Body of pancreas (tissue), 4 donors: Measurements from ENCODE around the gene ATP8B4. TPM values are rescaled to one million over a fixed set of nuclear protein-coding genes. Genes with fewer than 3 reads are reported as not detected.

ENCODE experiments used
- ATAC-seq: fragments of 150-250 bp; one replicate; pipeline ENCODE4 v1.9.1; 2016
- DNase-seq, 4 donors: peaks; one replicate each; pipeline ENCODE4 v3.0.0-alpha.2; 2019
- H3K27ac ChIP-seq, 4 donors: fragments of 200-600 bp; sonication (generic); 1 replicate in 3 of 4; 2 replicates in 1 of 4; pipeline versions ENCODE4 v1.5.1 to v1.6.1; 2016 to 2019; ENCODE audit warnings: mild to moderate bottlenecking in 1 of 4, mixed read lengths in 1 of 4, moderate library complexity in 1 of 4
- H3K27me3 ChIP-seq, 2 donors: fragments of 200-600 bp; sonication (generic); one replicate each; pipeline ENCODE4 v1.6.0; 2016; ENCODE audit warnings: mild to moderate bottlenecking in 1 of 2
- H3K36me3 ChIP-seq, 2 donors: fragments of 200-600 bp; sonication (generic); replicated peaks in 1 of 2; 2 replicates each; pipeline ENCODE4 v1.5.1; 2016; ENCODE audit warnings: low read depth in 2 of 2; ENCODE audit not compliant: insufficient read depth in 1 of 2
- H3K4me1 ChIP-seq: fragments of 200-600 bp; sonication (generic); one replicate; pipeline ENCODE4 v1.6.0; 2016
- H3K4me3 ChIP-seq, 2 donors: fragments of 200-600 bp; sonication (generic); 1 replicate in 1 of 2; 2 replicates in 1 of 2; pipeline ENCODE4 v1.5.1; 2016 to 2019
- H3K9me3 ChIP-seq, 3 donors: fragments of 200-600 bp; sonication (generic); 1 replicate in 2 of 3; 2 replicates in 1 of 3; pipeline ENCODE4 v1.5.1; 2016
- POLR2A ChIP-seq, 3 donors: fragments of 450-650 bp; IDR thresholded peaks; one replicate each; pipeline ENCODE4 v1.6.1; 2016; ENCODE audit warnings: antibody characterized with exemption in 3 of 3, mild to moderate bottlenecking in 2 of 3
- WGBS, 2 donors: methylation state at CpG; one replicate each; pipeline ENCODE4 v1.1.5; 2017; 5-methylcytosine and 5-hydroxymethylcytosine counted together
- intact Hi-C: fragments of 100-400 bp; cut with DNase I; formaldehyde crosslinking; loops from one replicate; pipeline ENCODE4 v1.15.1; 2023
- total RNA-seq, 2 donors: library from RNA; depleted of rRNA; stranded (reverse); fragments of >200 nt; gene quantifications; one replicate each; pipeline ENCODE4 v1.1.0, GENCODE V29; 2016
- TF ChIP-seq, protein P1 (sequence below), 7 experiments: fragments of 450-650 bp in 4 of 7; fragments of 200-600 bp in 3 of 7; sonication (generic) in 3 of 7; IDR thresholded peaks; one replicate each; pipeline ENCODE4 v1.5.1; 2016 to 2019; ENCODE audit warnings: antibody characterized with exemption in 7 of 7

Gene ATP8B4
- total RNA-seq, 2 donors from 2014 or later: 3.1 to 6.6 TPM

DNA sequence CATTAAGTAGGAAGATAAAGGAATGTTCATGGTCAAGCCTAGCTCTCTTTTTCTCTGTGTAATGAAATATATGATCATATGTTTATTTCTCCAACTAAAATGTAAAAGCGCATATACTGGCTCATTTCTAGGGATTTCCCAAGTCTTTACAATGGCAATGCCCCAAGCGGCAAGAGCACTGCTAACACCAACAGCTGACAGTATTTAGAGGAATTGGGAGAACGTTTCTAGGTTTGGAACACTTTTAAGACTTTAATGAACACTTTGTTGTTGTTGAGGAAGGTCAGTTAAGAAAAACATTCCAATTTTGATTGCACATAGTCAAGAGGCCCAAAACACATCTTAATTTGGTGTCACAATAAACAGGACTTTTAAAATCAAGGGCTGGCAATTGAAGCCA is 132.7 kb downstream of the ATP8B4 start:
- DNase-seq (no peak), ATAC-seq (no peak)
- no peak overlapping the region for H3K4me3 ChIP-seq
- no peaks in the 10 kb centered on the region for H3K27me3 ChIP-seq
- peaks cover 6% of the 10 kb centered on the region for H3K4me1 ChIP-seq
- WGBS, 2 donors: 66 to 80% methylated on average over 3 of the region's 3 CpGs
- H3K36me3 ChIP-seq: no peaks in the 10 kb centered on the region
- H3K9me3 ChIP-seq: no peaks in the 10 kb centered on the region
- no peak for TF ChIP-seq POLR2A (IDR thresholded peaks at IDR 0.05)
- H3K27ac ChIP-seq: no peak overlapping the region
- intact Hi-C loops: no loop called here

DNA sequence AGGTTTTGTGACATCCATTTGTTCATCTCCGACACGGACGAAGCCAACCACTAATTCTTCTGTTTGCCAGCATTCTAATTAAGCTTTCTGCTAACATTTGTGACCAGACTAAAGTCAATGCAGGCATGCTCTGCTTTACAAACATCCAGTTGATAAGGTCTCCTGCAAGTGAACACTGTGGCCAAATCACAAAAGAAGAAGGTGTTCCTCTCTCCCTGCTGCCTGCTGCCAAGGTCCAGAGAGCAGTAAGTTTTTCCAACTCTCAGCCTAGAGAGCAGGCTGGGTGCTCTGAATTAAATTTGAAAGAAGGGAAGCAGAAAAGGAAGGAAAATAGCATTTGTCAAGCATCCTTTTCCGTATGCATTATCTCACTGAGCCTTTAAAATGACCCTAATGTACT is 133.6 kb downstream of the ATP8B4 start:
- no peaks in the 10 kb centered on the region for H3K27me3 ChIP-seq
- intact Hi-C loops: no loop called here
- H3K9me3 ChIP-seq: no peaks in the 10 kb centered on the region
- 62 to 64% methylated on average over 4 of the region's 4 CpGs for WGBS, 2 donors
- no peak for DNase-seq
- no peak overlapping the region for H3K27ac ChIP-seq
- ATAC-seq: no peak
- H3K4me3 ChIP-seq: no peak overlapping the region
- peaks cover 6% of the 10 kb centered on the region for H3K4me1 ChIP-seq
- no peaks in the 10 kb centered on the region for H3K36me3 ChIP-seq
- TF ChIP-seq, protein P1, sequence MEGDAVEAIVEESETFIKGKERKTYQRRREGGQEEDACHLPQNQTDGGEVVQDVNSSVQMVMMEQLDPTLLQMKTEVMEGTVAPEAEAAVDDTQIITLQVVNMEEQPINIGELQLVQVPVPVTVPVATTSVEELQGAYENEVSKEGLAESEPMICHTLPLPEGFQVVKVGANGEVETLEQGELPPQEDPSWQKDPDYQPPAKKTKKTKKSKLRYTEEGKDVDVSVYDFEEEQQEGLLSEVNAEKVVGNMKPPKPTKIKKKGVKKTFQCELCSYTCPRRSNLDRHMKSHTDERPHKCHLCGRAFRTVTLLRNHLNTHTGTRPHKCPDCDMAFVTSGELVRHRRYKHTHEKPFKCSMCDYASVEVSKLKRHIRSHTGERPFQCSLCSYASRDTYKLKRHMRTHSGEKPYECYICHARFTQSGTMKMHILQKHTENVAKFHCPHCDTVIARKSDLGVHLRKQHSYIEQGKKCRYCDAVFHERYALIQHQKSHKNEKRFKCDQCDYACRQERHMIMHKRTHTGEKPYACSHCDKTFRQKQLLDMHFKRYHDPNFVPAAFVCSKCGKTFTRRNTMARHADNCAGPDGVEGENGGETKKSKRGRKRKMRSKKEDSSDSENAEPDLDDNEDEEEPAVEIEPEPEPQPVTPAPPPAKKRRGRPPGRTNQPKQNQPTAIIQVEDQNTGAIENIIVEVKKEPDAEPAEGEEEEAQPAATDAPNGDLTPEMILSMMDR (IDR thresholded peaks at IDR 0.05): no peak
- no peak for TF ChIP-seq POLR2A (IDR thresholded peaks at IDR 0.05)

DNA sequence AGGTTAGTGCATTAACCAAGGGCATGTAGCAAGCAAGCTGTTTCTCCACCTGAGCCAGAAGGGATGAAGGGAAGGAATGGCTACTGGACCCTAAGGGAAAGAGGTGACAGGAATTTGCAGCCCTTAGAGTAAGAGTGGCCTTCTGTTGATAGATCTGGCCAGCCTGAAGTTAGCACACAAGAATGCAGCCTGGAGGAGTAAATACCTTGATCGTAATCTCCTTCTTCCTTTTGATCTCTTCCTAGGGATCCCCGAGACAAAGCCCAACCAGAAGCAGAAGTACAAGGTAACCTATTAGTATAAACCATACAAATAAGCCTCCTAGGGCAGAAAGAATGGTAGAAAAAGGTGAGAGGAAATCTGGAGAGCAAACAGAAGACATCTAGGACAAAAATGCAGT is 134.6 kb downstream of the ATP8B4 start:
- TF ChIP-seq, protein P1 (IDR thresholded peaks at IDR 0.05): no peak
- no peak for TF ChIP-seq POLR2A (IDR thresholded peaks at IDR 0.05)
- intact Hi-C loops: no loop called here
- WGBS, 2 donors: 48 to 63% methylated on average over 2 of the region's 2 CpGs

DNA sequence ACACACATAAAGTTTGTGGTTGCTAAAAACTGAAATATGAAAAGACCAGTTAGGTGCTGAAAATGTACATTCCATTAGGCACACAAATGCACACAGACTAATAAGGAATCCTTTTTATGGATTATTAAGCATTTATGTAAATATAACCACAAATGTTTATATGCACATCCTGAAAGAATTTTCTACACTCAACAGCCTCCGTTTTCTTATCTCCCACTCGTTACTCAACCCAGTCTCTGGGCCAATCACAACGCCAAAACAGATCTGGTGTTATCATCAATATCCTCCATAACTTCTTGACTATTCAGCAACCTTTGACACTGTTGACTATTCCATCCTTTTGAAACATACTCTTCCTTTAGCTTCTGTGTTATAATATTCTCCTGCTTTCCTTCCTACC is 136.4 kb downstream of the ATP8B4 start:
- no peak for ATAC-seq
- Histone ChIP-seq H3K9me3 (no peaks in the 10 kb centered on the region), H3K36me3 (no peaks in the 10 kb centered on the region), H3K27me3 (no peaks in the 10 kb centered on the region), H3K4me3 (no peak overlapping the region), H3K4me1 (peaks cover 6% of the 10 kb centered on the region), H3K27ac (no peak overlapping the region)
- WGBS, 2 donors: 51 to 59% methylated on average over 3 of the region's 3 CpGs
- intact Hi-C loops: no loop called here
- DNase-seq: no peak
- TF ChIP-seq, protein P1 (IDR thresholded peaks at IDR 0.05): no peak
- TF ChIP-seq POLR2A (IDR thresholded peaks at IDR 0.05): no peak

More for the DNA sequence above, 134.6 kb downstream of the ATP8B4 start:
- ATAC-seq (no peak), DNase-seq (no peak)
- Histone ChIP-seq H3K27me3 (no peaks in the 10 kb centered on the region), H3K27ac (no peak overlapping the region), H3K4me1 (peaks cover 6% of the 10 kb centered on the region), H3K4me3 (no peak overlapping the region), H3K36me3 (no peaks in the 10 kb centered on the region), H3K9me3 (no peaks in the 10 kb centered on the region)

DNA sequence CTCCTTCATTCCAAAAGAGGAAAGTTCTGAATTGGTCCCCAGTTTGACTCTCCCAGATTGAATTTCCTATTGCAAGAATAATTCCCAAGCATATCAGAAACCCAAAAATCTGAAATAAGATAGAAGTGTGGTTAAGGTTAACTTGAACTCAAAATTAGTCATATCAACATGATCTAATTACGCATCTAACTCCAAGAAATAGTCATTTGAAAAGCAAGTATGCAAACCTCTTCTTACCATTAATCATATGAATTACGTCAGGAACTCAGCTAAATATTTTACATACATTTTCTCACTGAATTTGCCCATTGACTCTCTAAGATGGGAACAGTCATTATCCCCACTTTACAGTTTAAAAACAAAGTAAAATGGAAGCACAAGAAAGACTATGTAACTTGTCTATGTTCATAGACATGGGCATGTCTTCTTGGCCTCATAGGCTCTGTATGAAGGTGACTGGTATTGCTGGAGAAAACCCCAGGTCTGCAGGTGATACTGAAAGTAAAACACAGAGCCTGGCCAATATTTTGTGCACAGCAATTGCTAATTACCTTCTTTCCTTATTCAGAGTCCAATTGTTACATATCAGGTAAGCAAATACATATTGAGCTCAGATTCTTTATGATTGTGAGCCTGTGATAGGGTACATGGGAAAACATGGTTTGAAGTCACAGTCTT is 139.2 kb downstream of the ATP8B4 start:
- no peaks in the 10 kb centered on the region for H3K9me3 ChIP-seq
- H3K4me1 ChIP-seq: no peaks in the 10 kb centered on the region
- no peak overlapping the region for H3K4me3 ChIP-seq
- intact Hi-C loops: no loop called here
- H3K27me3 ChIP-seq: no peaks in the 10 kb centered on the region
- 71 to 76% methylated on average over 2 of the region's 2 CpGs for WGBS, 2 donors
- DNase-seq (no peak), ATAC-seq (no peak)
- H3K27ac ChIP-seq: no peak overlapping the region
- no peak for TF ChIP-seq POLR2A (IDR thresholded peaks at IDR 0.05)
- TF ChIP-seq, protein P1 (IDR thresholded peaks at IDR 0.05): no peak
- no peaks in the 10 kb centered on the region for H3K36me3 ChIP-seq
